GM23338 (cell line): Measurements from ENCODE around the gene DGKB. TPM values are rescaled to one million over a fixed set of nuclear protein-coding genes. Genes with fewer than 3 reads are reported as not detected.

Source experiments
- ATAC-seq: fragments of 200-7000 bp; cut with Tn5 transposase; 3 replicates; pipeline ENCODE4 v1.9.1; 2020
- DNase-seq: peaks from one replicate; pipeline ENCODE4 v3.0.0-alpha.2; 2015; ENCODE audit warnings: low spot score
- H2AFZ ChIP-seq: fragments of 200-600 bp; sonication (generic); 2 replicates; pipeline ENCODE4 v1.8.0; 2016; ENCODE audit warnings: antibody characterized with exemption, mild to moderate bottlenecking, moderate library complexity
- H3F3A ChIP-seq: fragments of 200-600 bp; sonication (generic); replicated peaks from 2 replicates; pipeline ENCODE4 v1.8.0; 2017; ENCODE audit warnings: antibody characterized with exemption, mixed run types, low read depth
- H3K27ac ChIP-seq: fragments of 200-600 bp; sonication (generic); 2 replicates; pipeline ENCODE4 v1.6.1; 2016; ENCODE audit warnings: low read depth
- H3K27me3 ChIP-seq: fragments of 200-600 bp; sonication (generic); 2 replicates; pipeline ENCODE4 v1.8.0; 2016; ENCODE audit warnings: mild to moderate bottlenecking, mixed run types, moderate library complexity; ENCODE audit not compliant: insufficient read depth
- H3K36me3 ChIP-seq: fragments of 200-600 bp; sonication (generic); 2 replicates; pipeline ENCODE4 v1.8.0; 2016; ENCODE audit warnings: mild to moderate bottlenecking; ENCODE audit not compliant: insufficient read depth
- H3K4me1 ChIP-seq: fragments of 200-600 bp; sonication (generic); 2 replicates; pipeline ENCODE4 v1.8.0; 2016; ENCODE audit warnings: mild to moderate bottlenecking, moderate library complexity; ENCODE audit not compliant: insufficient read depth
- H3K4me2 ChIP-seq: fragments of 200-600 bp; sonication (generic); 2 replicates; pipeline ENCODE4 v1.7.1; 2017; ENCODE audit warnings: mixed run types
- H3K4me3 ChIP-seq: fragments of 200-600 bp; sonication (generic); 2 replicates; pipeline ENCODE4 v1.6.1; 2016; ENCODE audit warnings: mixed run types
- H3K79me2 ChIP-seq: fragments of 200-600 bp; sonication (generic); replicated peaks from 2 replicates; pipeline ENCODE4 v1.8.0; 2017; ENCODE audit warnings: mild to moderate bottlenecking; ENCODE audit not compliant: insufficient read depth
- H3K9me2 ChIP-seq: fragments of 200-600 bp; sonication (generic); 2 replicates; pipeline ENCODE4 v1.8.0; 2017; ENCODE audit not compliant: insufficient read depth
- H4K20me1 ChIP-seq: fragments of 200-600 bp; sonication (generic); replicated peaks from 2 replicates; pipeline ENCODE4 v1.8.0; 2017; ENCODE audit warnings: mild to moderate bottlenecking; ENCODE audit not compliant: insufficient read depth
- H3K27ac Mint-ChIP-seq: 2 replicates; pipeline ENCODE4 v1.8.0; 2020; ENCODE audit warnings: inconsistent platforms, mild to moderate bottlenecking, moderate library complexity, mixed read lengths
- H3K27me3 Mint-ChIP-seq: 3 replicates; pipeline ENCODE4 v1.8.0; 2022; ENCODE audit warnings: low read depth, mild to moderate bottlenecking, moderate library complexity, mixed read lengths, inconsistent platforms; ENCODE audit not compliant: insufficient read depth, poor library complexity
- H3K36me3 Mint-ChIP-seq: 3 replicates; pipeline ENCODE4 v1.8.0; 2021; ENCODE audit warnings: low read depth, mild to moderate bottlenecking, inconsistent platforms, moderate library complexity, mixed read lengths
- H3K4me1 Mint-ChIP-seq: 3 replicates; pipeline ENCODE4 v1.8.0; 2020; ENCODE audit warnings: mild to moderate bottlenecking, inconsistent platforms, mixed read lengths
- H3K4me3 Mint-ChIP-seq: 3 replicates; pipeline ENCODE4 v1.8.0; 2021; ENCODE audit warnings: moderate library complexity, mild to moderate bottlenecking, inconsistent platforms, mixed read lengths
- H3K9me3 Mint-ChIP-seq: 3 replicates; pipeline ENCODE4 v1.8.0; 2020; ENCODE audit warnings: moderate library complexity, mild to moderate bottlenecking, inconsistent platforms, mixed read lengths
- CREB1 ChIP-seq: fragments of 250-450 bp; sonication (Bioruptor Pico); IDR thresholded peaks from 2 replicates; pipeline ENCODE4 v1.5.0; 2020; ENCODE audit warnings: low read depth, mild to moderate bottlenecking, moderate library complexity
- EZH2 ChIP-seq: fragments of 200-600 bp; sonication (generic); IDR thresholded peaks from one replicate; pipeline ENCODE4 v1.8.0; 2017; ENCODE audit warnings: antibody characterized with exemption, mild to moderate bottlenecking, low read depth; ENCODE audit not compliant: unreplicated experiment
- EZH2phosphoT487 ChIP-seq: fragments of 200-600 bp; sonication (generic); IDR thresholded peaks from one replicate; pipeline ENCODE4 v1.8.1; 2018; ENCODE audit warnings: antibody characterized with exemption; ENCODE audit not compliant: unreplicated experiment
- JUNB ChIP-seq: IDR thresholded peaks from one replicate; pipeline ENCODE4 v1.6.1; 2016; ENCODE audit warnings: antibody characterized with exemption; ENCODE audit not compliant: unreplicated experiment
- NANOG ChIP-seq: IDR thresholded peaks from 2 replicates; pipeline ENCODE4 v1.6.1; 2016; ENCODE audit warnings: antibody characterized with exemption, borderline replicate concordance
- POLR2AphosphoS5 ChIP-seq: IDR thresholded peaks from 2 replicates; pipeline ENCODE4 v1.6.1; 2016; ENCODE audit warnings: antibody characterized with exemption, low read depth
- STAT1 ChIP-seq: IDR thresholded peaks from one replicate; pipeline ENCODE4 v1.6.1; 2016; ENCODE audit warnings: antibody characterized with exemption; ENCODE audit not compliant: unreplicated experiment
- ZNF114 ChIP-seq: fragments of 250-450 bp; sonication (Bioruptor Pico); IDR thresholded peaks from 2 replicates; pipeline ENCODE4 v1.5.0; 2020; ENCODE audit warnings: mild to moderate bottlenecking, moderate library complexity
- ZNF331 ChIP-seq: fragments of 250-450 bp; sonication (Bioruptor Pico); IDR thresholded peaks from 2 replicates; pipeline ENCODE4 v1.5.0; 2020; ENCODE audit warnings: low read depth, mild to moderate bottlenecking, moderate library complexity
- polyA plus RNA-seq: library from polyadenylated mRNA; unstranded; fragments of >200 nt; fragmentation: Nextera tagmentation; extraction: Ambion mirVana; gene quantifications from 2 replicates; pipeline ENCODE4 v1.2.1, GENCODE V29; 2016
- total RNA-seq: library from RNA; depleted of rRNA; stranded (reverse); fragments of >200 nt; shearing (Covaris generic); gene quantifications from 2 replicates; pipeline ENCODE4 v1.2.3, GENCODE V29; 2014
- TF ChIP-seq, protein P1 (sequence below), 2 experiments: fragments of 200-600 bp in 1 of 2; sonication (generic) in 1 of 2; conservative IDR thresholded peaks; 2 replicates each; pipeline versions ENCODE4 v1.5.1 to v1.6.1; 2016 to 2017; ENCODE audit warnings: antibody characterized with exemption in 2 of 2, low read depth in 2 of 2, mild to moderate bottlenecking in 2 of 2, moderate library complexity in 1 of 2
- TF ChIP-seq, protein P2 (sequence below): IDR thresholded peaks from one replicate; pipeline ENCODE4 v1.6.1; 2018; ENCODE audit warnings: antibody characterized with exemption; ENCODE audit not compliant: unreplicated experiment
- TF ChIP-seq, protein P3 (sequence below): fragments of 250-450 bp; sonication (Bioruptor Pico); IDR thresholded peaks from 2 replicates; pipeline ENCODE4 v1.5.0; 2020; ENCODE audit warnings: mild to moderate bottlenecking, moderate library complexity

The DGKB gene
- total and polyA plus RNA-seq, 2 experiments from 2014 or later, result 4.8 to 11.5 TPM

DNA sequence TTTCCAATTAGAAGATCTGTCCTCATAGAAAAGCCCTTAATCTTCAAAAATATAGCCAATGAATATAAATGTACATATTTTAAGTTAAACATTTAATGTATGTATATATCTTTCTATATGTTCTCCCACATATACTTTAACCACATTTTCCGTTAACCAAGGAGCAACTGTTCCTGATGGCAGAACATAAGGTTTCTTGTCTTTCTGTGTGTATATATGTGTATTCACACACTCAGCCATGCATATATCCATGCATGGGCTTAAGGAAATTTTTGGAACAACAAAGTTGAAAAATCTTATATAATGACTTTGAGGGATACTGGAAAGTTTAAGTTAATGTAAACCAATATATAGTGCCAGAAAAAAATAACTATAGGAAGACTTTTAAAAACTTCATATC is 274.0 kb downstream of the DGKB start:
- 0 out of 3 replicates have a peak, but pooled peaks cover 3% of the 10 kb centered on the region for H3K4me1 Mint-ChIP-seq
- H3K27me3 Mint-ChIP-seq, result no peaks in the 10 kb centered on the region
- no peak overlapping the region for H3K27ac Mint-ChIP-seq
- Histone ChIP-seq H3F3A (no peaks in the 10 kb centered on the region), H3K36me3 (no peaks in the 10 kb centered on the region), H3K4me3 (no peak overlapping the region), H3K79me2 (no peaks in the 10 kb centered on the region), H3K27me3 (no peaks in the 10 kb centered on the region), H2AFZ (no peak overlapping the region), H4K20me1 (no peaks in the 10 kb centered on the region), H3K9me2 (no peaks in the 10 kb centered on the region), H3K4me2 (no peak overlapping the region), H3K27ac (no peak overlapping the region), H3K4me1 (peaks cover 4% of the 10 kb centered on the region; the same call in 1 of the 2 replicates)
- H3K36me3 Mint-ChIP-seq, result no peaks in the 10 kb centered on the region
- no peak overlapping the region for H3K4me3 Mint-ChIP-seq
- H3K9me3 Mint-ChIP-seq, result no peaks in the 10 kb centered on the region
- DNase-seq, result no peak
- no peak for ATAC-seq
- no peak for TF ChIP-seq ZNF331 (CRISPR knock-in tag)

DNA sequence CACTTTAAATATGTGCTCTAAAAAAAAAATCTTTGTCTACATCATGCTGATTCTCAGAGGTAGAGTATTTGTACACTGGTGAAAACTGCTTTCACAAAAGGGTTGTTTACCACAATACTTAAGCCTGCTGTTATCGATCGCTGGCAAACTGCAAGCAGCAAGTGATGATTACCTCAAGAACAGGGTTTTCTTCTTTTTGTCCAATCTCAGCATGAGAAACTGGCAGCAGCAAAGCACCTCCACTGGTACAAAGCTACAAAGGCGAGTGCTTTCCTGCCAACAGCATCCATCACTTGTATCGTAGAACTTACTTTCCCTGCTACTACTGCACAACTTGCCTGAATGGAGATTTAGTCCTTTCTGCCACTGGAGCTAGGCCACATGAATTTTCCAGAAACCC is 276.5 kb downstream of the DGKB start:
- H3F3A ChIP-seq, result no peaks in the 10 kb centered on the region
- peak; percentile 5 for DNase-seq
- no peaks in the 10 kb centered on the region for H3K27me3 Mint-ChIP-seq
- ATAC-seq, result no peak
- no peaks in the 10 kb centered on the region for H3K9me2 ChIP-seq
- no peak overlapping the region for H3K4me2 ChIP-seq
- no peaks in the 10 kb centered on the region for H4K20me1 ChIP-seq
- H3K4me1 ChIP-seq, result no peaks in the 10 kb centered on the region
- no peak overlapping the region for H3K27ac ChIP-seq
- no peak overlapping the region for H3K4me3 ChIP-seq
- H2AFZ ChIP-seq, result no peak overlapping the region
- H3K4me3 Mint-ChIP-seq, result no peak overlapping the region
- no peaks in the 10 kb centered on the region for H3K36me3 Mint-ChIP-seq
- no peaks in the 10 kb centered on the region for H3K27me3 ChIP-seq
- no peaks in the 10 kb centered on the region for H3K4me1 Mint-ChIP-seq
- no peaks in the 10 kb centered on the region for H3K9me3 Mint-ChIP-seq
- no peak overlapping the region for H3K27ac Mint-ChIP-seq
- no peaks in the 10 kb centered on the region for H3K79me2 ChIP-seq
- H3K36me3 ChIP-seq, result no peaks in the 10 kb centered on the region
- no peak for TF ChIP-seq ZNF331 (CRISPR knock-in tag)
- no peak for TF ChIP-seq NANOG
- TF ChIP-seq, protein P1, sequence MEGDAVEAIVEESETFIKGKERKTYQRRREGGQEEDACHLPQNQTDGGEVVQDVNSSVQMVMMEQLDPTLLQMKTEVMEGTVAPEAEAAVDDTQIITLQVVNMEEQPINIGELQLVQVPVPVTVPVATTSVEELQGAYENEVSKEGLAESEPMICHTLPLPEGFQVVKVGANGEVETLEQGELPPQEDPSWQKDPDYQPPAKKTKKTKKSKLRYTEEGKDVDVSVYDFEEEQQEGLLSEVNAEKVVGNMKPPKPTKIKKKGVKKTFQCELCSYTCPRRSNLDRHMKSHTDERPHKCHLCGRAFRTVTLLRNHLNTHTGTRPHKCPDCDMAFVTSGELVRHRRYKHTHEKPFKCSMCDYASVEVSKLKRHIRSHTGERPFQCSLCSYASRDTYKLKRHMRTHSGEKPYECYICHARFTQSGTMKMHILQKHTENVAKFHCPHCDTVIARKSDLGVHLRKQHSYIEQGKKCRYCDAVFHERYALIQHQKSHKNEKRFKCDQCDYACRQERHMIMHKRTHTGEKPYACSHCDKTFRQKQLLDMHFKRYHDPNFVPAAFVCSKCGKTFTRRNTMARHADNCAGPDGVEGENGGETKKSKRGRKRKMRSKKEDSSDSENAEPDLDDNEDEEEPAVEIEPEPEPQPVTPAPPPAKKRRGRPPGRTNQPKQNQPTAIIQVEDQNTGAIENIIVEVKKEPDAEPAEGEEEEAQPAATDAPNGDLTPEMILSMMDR (conservative IDR thresholded peaks at IDR 0.05; ENCODE audit: low read depth in 2 of 2), result no peak
- no peak for TF ChIP-seq EZH2phosphoT487
- TF ChIP-seq, protein P2, sequence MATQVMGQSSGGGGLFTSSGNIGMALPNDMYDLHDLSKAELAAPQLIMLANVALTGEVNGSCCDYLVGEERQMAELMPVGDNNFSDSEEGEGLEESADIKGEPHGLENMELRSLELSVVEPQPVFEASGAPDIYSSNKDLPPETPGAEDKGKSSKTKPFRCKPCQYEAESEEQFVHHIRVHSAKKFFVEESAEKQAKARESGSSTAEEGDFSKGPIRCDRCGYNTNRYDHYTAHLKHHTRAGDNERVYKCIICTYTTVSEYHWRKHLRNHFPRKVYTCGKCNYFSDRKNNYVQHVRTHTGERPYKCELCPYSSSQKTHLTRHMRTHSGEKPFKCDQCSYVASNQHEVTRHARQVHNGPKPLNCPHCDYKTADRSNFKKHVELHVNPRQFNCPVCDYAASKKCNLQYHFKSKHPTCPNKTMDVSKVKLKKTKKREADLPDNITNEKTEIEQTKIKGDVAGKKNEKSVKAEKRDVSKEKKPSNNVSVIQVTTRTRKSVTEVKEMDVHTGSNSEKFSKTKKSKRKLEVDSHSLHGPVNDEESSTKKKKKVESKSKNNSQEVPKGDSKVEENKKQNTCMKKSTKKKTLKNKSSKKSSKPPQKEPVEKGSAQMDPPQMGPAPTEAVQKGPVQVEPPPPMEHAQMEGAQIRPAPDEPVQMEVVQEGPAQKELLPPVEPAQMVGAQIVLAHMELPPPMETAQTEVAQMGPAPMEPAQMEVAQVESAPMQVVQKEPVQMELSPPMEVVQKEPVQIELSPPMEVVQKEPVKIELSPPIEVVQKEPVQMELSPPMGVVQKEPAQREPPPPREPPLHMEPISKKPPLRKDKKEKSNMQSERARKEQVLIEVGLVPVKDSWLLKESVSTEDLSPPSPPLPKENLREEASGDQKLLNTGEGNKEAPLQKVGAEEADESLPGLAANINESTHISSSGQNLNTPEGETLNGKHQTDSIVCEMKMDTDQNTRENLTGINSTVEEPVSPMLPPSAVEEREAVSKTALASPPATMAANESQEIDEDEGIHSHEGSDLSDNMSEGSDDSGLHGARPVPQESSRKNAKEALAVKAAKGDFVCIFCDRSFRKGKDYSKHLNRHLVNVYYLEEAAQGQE, result no peak
- TF ChIP-seq CREB1 (CRISPR knock-in tag), result no peak
- no peak for TF ChIP-seq EZH2
- no peak for TF ChIP-seq JUNB
- TF ChIP-seq ZNF114 (CRISPR knock-in tag), result no peak
- TF ChIP-seq, protein P3, sequence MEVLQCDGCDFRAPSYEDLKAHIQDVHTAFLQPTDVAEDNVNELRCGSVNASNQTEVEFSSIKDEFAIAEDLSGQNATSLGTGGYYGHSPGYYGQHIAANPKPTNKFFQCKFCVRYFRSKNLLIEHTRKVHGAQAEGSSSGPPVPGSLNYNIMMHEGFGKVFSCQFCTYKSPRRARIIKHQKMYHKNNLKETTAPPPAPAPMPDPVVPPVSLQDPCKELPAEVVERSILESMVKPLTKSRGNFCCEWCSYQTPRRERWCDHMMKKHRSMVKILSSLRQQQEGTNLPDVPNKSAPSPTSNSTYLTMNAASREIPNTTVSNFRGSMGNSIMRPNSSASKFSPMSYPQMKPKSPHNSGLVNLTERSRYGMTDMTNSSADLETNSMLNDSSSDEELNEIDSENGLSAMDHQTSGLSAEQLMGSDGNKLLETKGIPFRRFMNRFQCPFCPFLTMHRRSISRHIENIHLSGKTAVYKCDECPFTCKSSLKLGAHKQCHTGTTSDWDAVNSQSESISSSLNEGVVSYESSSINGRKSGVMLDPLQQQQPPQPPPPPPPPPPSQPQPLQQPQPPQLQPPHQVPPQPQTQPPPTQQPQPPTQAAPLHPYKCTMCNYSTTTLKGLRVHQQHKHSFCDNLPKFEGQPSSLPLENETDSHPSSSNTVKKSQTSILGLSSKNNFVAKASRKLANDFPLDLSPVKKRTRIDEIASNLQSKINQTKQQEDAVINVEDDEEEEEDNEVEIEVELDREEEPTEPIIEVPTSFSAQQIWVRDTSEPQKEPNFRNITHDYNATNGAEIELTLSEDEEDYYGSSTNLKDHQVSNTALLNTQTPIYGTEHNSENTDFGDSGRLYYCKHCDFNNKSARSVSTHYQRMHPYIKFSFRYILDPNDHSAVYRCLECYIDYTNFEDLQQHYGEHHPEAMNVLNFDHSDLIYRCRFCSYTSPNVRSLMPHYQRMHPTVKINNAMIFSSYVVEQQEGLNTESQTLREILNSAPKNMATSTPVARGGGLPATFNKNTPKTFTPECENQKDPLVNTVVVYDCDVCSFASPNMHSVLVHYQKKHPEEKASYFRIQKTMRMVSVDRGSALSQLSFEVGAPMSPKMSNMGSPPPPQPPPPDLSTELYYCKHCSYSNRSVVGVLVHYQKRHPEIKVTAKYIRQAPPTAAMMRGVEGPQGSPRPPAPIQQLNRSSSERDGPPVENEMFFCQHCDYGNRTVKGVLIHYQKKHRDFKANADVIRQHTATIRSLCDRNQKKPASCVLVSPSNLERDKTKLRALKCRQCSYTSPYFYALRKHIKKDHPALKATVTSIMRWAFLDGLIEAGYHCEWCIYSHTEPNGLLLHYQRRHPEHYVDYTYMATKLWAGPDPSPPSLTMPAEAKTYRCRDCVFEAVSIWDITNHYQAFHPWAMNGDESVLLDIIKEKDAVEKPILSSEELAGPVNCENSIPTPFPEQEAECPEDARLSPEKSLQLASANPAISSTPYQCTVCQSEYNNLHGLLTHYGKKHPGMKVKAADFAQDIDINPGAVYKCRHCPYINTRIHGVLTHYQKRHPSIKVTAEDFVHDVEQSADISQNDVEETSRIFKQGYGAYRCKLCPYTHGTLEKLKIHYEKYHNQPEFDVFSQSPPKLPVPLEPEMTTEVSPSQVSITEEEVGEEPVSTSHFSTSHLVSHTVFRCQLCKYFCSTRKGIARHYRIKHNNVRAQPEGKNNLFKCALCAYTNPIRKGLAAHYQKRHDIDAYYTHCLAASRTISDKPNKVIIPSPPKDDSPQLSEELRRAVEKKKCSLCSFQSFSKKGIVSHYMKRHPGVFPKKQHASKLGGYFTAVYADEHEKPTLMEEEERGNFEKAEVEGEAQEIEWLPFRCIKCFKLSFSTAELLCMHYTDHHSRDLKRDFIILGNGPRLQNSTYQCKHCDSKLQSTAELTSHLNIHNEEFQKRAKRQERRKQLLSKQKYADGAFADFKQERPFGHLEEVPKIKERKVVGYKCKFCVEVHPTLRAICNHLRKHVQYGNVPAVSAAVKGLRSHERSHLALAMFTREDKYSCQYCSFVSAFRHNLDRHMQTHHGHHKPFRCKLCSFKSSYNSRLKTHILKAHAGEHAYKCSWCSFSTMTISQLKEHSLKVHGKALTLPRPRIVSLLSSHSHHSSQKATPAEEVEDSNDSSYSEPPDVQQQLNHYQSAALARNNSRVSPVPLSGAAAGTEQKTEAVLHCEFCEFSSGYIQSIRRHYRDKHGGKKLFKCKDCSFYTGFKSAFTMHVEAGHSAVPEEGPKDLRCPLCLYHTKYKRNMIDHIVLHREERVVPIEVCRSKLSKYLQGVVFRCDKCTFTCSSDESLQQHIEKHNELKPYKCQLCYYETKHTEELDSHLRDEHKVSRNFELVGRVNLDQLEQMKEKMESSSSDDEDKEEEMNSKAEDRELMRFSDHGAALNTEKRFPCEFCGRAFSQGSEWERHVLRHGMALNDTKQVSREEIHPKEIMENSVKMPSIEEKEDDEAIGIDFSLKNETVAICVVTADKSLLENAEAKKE (CRISPR knock-in tag), result no peak
- no peak for TF ChIP-seq STAT1
- TF ChIP-seq POLR2AphosphoS5, result no peak
